ENCODE results near the gene PACS2. TPM values are rescaled to one million over a fixed set of nuclear protein-coding genes. Genes with fewer than 3 reads are reported as not detected.
"Not testable (repeated sequence)": the region's sequence is repeated elsewhere in the genome, so short reads cannot be mapped to it uniquely, and the experiment has no call there.

The PACS2 gene
- total and polyA plus RNA-seq, 2 donors (not counting 3 experiments of a cell fraction or from before 2014, with no cell fraction given), result 52.7 to 86.3 TPM

- dilution Hi-C loops (cut with MboI; ENCODE audit: extremely low pct_ligation_motif_present, low sequenced_read_pairs) (no loop called here), intact Hi-C loops (cut with micrococcal nuclease) (no loop called here)
- H3K4me1 ChIP-seq (ENCODE audit: control insufficient read depth, extremely low read depth, insufficient read depth, low read length), result no peaks in the 10 kb centered on the region
- CTCF ChIA-PET, result interaction anchor here (0.8 to 1.9 kb wide), 2 partner anchors 8 to 77 kb away, joined by 3 to 6 read pairs; no protein-coding TSS in a partner anchor
- POLR2A ChIA-PET, result no interaction called here
- H3K27ac ChIP-seq (ENCODE audit: insufficient read depth, low read depth, low read length), result no peak overlapping the region
- BruUV-seq (replicated peaks), result no TSS peak
- no peaks in the 10 kb centered on the region for H3K9me3 ChIP-seq (replicated peaks; ENCODE audit: control insufficient read depth, insufficient read depth, low read length)
- H2AFZ ChIP-seq (ENCODE audit: low read depth, low read length), result no peak overlapping the region
- no peak overlapping the region for H3K9ac ChIP-seq (replicated peaks; ENCODE audit: extremely low read depth, insufficient read depth, low read length)
- FAIRE-seq (no peak), DNase-seq (ENCODE audit: low read depth, low spot score) (no peak)
- H3K79me2 ChIP-seq (ENCODE audit: control insufficient read depth, insufficient read depth, low read length), result peaks cover 3% of the 10 kb centered on the region
- H4K20me1 ChIP-seq (replicated peaks; ENCODE audit: control insufficient read depth, extremely low read depth, insufficient read depth, low read length), result no peaks in the 10 kb centered on the region
- TF ChIP-seq MYC (IDR thresholded peaks at IDR 0.05; ENCODE audit: low read depth, low read length) (no peak), MAX (IDR thresholded peaks at IDR 0.05; ENCODE audit: insufficient read depth, insufficient read length) (no peak), CTCF (IDR thresholded peaks at IDR 0.05; ENCODE audit: extremely low read depth in 1 of 2, insufficient read depth in 1 of 2, low read depth in 1 of 2, low read length in 2 of 2) (no peak), JUN (IDR thresholded peaks at IDR 0.05; ENCODE audit: borderline replicate concordance, insufficient read depth, insufficient read length, low read depth) (no peak), POLR2A (IDR thresholded peaks at IDR 0.05; ENCODE audit: low read depth, low read length) (no peak), GATA2 (IDR thresholded peaks at IDR 0.05; ENCODE audit: insufficient read depth, insufficient read length, low read depth, low read length) (no peak), EZH2 (IDR thresholded peaks at IDR 0.05; ENCODE audit: borderline replicate concordance, low read depth, low read length, severe bottlenecking) (no peak), POLR2AphosphoS5 (IDR thresholded peaks at IDR 0.05; ENCODE audit: insufficient read depth, low read depth, low read length) (no peak), FOS (IDR thresholded peaks at IDR 0.05; ENCODE audit: borderline replicate concordance, insufficient read depth, low read length) (no peak)
- no peak overlapping the region for H3K4me2 ChIP-seq (ENCODE audit: insufficient read depth, low read length)
- H3K9me1 ChIP-seq (replicated peaks; ENCODE audit: control insufficient read depth, extremely low read depth, insufficient read depth, low read length), result no peaks in the 10 kb centered on the region
- peaks cover 0 to 3% of the 10 kb centered on the region in 2 experiments for H3K36me3 ChIP-seq (ENCODE audit: control insufficient read depth in 2 of 2, extremely low read depth in 1 of 2, insufficient read depth in 2 of 2, low read length in 2 of 2)
- H3K4me3 ChIP-seq (replicated peaks in 1 of 3; ENCODE audit: insufficient read depth in 1 of 3, low read depth in 1 of 3, low read length in 3 of 3), result no peak overlapping the region
- no peaks in the 10 kb centered on the region for H3K27me3 ChIP-seq (ENCODE audit: control insufficient read depth in 2 of 2, insufficient read depth in 2 of 2, low read length in 2 of 2)
These were observed 39.1 kb upstream of the PACS2 start for GRCh38 chr14:105275267-105275946.

- H3K4me3 ChIP-seq (replicated peaks in 1 of 3; ENCODE audit: insufficient read depth in 1 of 3, low read depth in 1 of 3, low read length in 3 of 3); DNase-seq (ENCODE audit: low read depth, low spot score); H2AFZ ChIP-seq (ENCODE audit: low read depth, low read length); H3K4me2 ChIP-seq (ENCODE audit: insufficient read depth, low read length); H3K27ac ChIP-seq (ENCODE audit: insufficient read depth, low read depth, low read length); H3K79me2 ChIP-seq (ENCODE audit: control insufficient read depth, insufficient read depth, low read length); H3K9me1 ChIP-seq (replicated peaks; ENCODE audit: control insufficient read depth, extremely low read depth, insufficient read depth, low read length); POLR2A ChIA-PET; H3K36me3 ChIP-seq (ENCODE audit: control insufficient read depth in 2 of 2, extremely low read depth in 1 of 2, insufficient read depth in 2 of 2, low read length in 2 of 2); FAIRE-seq; H3K9ac ChIP-seq (replicated peaks; ENCODE audit: extremely low read depth, insufficient read depth, low read length); H4K20me1 ChIP-seq (replicated peaks; ENCODE audit: control insufficient read depth, extremely low read depth, insufficient read depth, low read length); H3K4me1 ChIP-seq (ENCODE audit: control insufficient read depth, extremely low read depth, insufficient read depth, low read length); dilution Hi-C loops (cut with MboI; ENCODE audit: extremely low pct_ligation_motif_present, low sequenced_read_pairs); intact Hi-C loops (cut with micrococcal nuclease); BruUV-seq (replicated peaks); H3K27me3 ChIP-seq (ENCODE audit: control insufficient read depth in 2 of 2, insufficient read depth in 2 of 2, low read length in 2 of 2); H3K9me3 ChIP-seq (replicated peaks; ENCODE audit: control insufficient read depth, insufficient read depth, low read length): not testable (repeated sequence)
- CTCF ChIA-PET, result interaction anchor here (1.9 kb wide), 1 partner anchor 187 kb away, joined by 7 read pairs; no protein-coding TSS in a partner anchor
These were observed 37.1 kb upstream of the PACS2 start for GRCh38 chr14:105277448-105277847.
